ENCODE data around the gene CDKN2AIPNL. TPM values are rescaled to one million over a fixed set of nuclear protein-coding genes. Genes with fewer than 3 reads are reported as not detected.
A peak's percentile ranks its signal among the peaks of the same experiment; 100 is the strongest.

The CDKN2AIPNL gene
- total and polyA plus RNA-seq, 2 of the 8 experiments (the other 6 are each of a cell fraction or from before 2014, with no cell fraction given), result 40.0 to 56.3 TPM

DNA sequence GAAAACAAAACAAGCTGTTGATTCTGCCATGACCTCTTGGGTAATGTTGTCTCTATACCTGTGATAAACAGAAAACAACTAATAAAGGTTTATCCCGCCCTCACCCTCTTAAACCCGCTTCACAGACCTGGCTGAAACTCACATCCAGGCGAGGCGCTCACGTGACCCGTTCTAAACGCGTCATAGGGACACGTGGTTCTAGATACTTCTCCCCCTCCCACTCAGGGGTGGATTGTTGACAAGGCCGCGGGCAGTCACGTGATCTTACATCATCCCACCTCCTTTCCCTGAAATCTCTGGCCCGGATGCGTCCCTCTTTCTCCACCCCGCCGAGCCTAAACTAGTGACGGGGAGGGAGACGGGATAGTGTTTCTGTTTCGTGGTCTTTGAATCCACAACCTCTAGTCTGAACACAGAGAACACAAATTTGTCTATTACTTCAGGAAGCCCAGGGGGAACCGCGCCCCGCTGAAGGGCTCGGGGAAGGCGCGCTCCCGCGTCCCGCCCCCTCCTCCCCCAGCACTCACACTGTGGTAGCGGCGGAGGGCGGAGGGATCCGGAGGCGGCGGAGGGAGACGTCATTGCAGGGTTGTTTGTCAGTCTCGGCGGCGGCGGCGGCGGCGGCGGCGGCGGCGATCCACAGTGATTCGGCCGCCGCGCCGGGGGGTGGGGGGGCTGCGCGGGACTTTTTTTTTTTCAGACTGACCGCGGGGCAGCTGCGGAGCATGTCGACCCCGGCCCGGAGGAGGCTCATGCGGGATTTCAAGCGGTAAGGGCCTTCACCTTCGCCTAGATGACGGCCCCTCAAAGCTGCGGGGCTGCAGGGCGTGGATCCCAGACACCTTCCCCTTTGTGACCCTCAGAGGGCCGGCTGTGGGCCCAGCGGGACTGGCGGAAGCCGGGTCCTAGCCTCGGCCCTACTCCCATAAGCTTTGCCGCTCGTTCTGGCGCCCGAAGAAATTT, 40.5 kb downstream of the CDKN2AIPNL start, which contains the start of gene UBE2B (continued):
- TF ChIP-seq SRF (IDR thresholded peaks at IDR 0.05; ENCODE audit: low read depth, low read length) (no peak), CHD2 (IDR thresholded peaks at IDR 0.05; ENCODE audit: low read length) (peak; percentile 90), GABPA (IDR thresholded peaks at IDR 0.05; ENCODE audit: borderline replicate concordance, insufficient read depth, low read length) (no peak), RNF2 (IDR thresholded peaks at IDR 0.05; ENCODE audit: borderline replicate concordance, low read depth, low read length, missing control alignments, poor library complexity, severe bottlenecking) (no peak), SIRT6 (IDR thresholded peaks at IDR 0.05; ENCODE audit: low read length) (no peak), KDM5A (IDR thresholded peaks at IDR 0.05; ENCODE audit: low read length) (no peak), JUND (IDR thresholded peaks at IDR 0.05; ENCODE audit: low read length) (peak; percentile 95), TEAD4 (IDR thresholded peaks at IDR 0.05; ENCODE audit: low read depth, low read length) (no peak; the same call in 1 of the 2 replicates), CEBPB (IDR thresholded peaks at IDR 0.05; ENCODE audit: low read depth, low read length) (0 out of 2 replicates have a peak, but pooled peaks have one; percentile 35), SUZ12 (IDR thresholded peaks at IDR 0.05; ENCODE audit: low read length) (no peak), FOSL1 (IDR thresholded peaks at IDR 0.05; ENCODE audit: insufficient read depth, low read depth, low read length) (no peak), CBX5 (IDR thresholded peaks at IDR 0.05; ENCODE audit: low read depth, low read length) (no peak), YY1 (IDR thresholded peaks at IDR 0.05; ENCODE audit: low read depth, low read length) (no peak), HDAC6 (IDR thresholded peaks at IDR 0.05; ENCODE audit: low read depth, low read length) (no peak), RAD21 (IDR thresholded peaks at IDR 0.05 in 1 of 2, conservative IDR thresholded peaks at IDR 0.05 in 1 of 2; ENCODE audit: low read depth in 2 of 2, low read length in 2 of 2) (no peak), NRF1 (IDR thresholded peaks at IDR 0.05; ENCODE audit: low read depth, low read length) (no peak), EZH2 (IDR thresholded peaks at IDR 0.05; ENCODE audit: low read depth, low read length, severe bottlenecking) (no peak), CBX8 (IDR thresholded peaks at IDR 0.05; ENCODE audit: borderline replicate concordance, low read depth, low read length) (no peak), SP4 (IDR thresholded peaks at IDR 0.05; ENCODE audit: low read length) (peak; percentile 97), BCL11A (IDR thresholded peaks at IDR 0.05; ENCODE audit: low read depth in 2 of 2, low read length in 2 of 2) (no peak), TCF12 (IDR thresholded peaks at IDR 0.05; ENCODE audit: low read depth, low read length) (no peak)
- TF ChIP-seq, protein P1, sequence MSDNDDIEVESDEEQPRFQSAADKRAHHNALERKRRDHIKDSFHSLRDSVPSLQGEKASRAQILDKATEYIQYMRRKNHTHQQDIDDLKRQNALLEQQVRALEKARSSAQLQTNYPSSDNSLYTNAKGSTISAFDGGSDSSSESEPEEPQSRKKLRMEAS (IDR thresholded peaks at IDR 0.05), result peak; percentile 94
- TF ChIP-seq, protein P2, sequence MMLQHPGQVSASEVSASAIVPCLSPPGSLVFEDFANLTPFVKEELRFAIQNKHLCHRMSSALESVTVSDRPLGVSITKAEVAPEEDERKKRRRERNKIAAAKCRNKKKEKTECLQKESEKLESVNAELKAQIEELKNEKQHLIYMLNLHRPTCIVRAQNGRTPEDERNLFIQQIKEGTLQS (IDR thresholded peaks at IDR 0.05; ENCODE audit: insufficient read depth, low read depth, low read length), result peak; percentile 97
